Glomerular visceral epithelial cell (primary cell): ENCODE measurements around the gene LZTR1.

Experiments
- DNase-seq: peaks from one replicate; pipeline ENCODE4 v3.0.0-alpha.2; 2016; ENCODE audit errors: extremely low spot score

LZTR1 gene

GRCh38 chr22:20951151-20951931 is 30.8 kb upstream of the LZTR1 start:
- peak; percentile 15 for DNase-seq

- DNase-seq: no peak
These were observed 30.1 kb upstream of the LZTR1 start for GRCh38 chr22:20951932-20952380.

- no peak for DNase-seq
These were observed 29.4 kb upstream of the LZTR1 start for GRCh38 chr22:20952544-20953341.

GRCh38 chr22:20953342-20953608 is 28.8 kb upstream of the LZTR1 start:
- no peak for DNase-seq

GRCh38 chr22:20953668-20954500 is 28.2 kb upstream of the LZTR1 start:
- no peak for DNase-seq

GRCh38 chr22:20955548-20955947 is 26.5 kb upstream of the LZTR1 start:
- DNase-seq: no peak

- peak; percentile 21 for DNase-seq
These were observed 25.6 kb upstream of the LZTR1 start for GRCh38 chr22:20956258-20957101.

- DNase-seq: no peak
These were observed 24.9 kb upstream of the LZTR1 start for GRCh38 chr22:20957102-20957682.

- peak; percentile 48 for DNase-seq
These were observed 24.2 kb upstream of the LZTR1 start for GRCh38 chr22:20957683-20958431.

- no peak for DNase-seq
These were observed 22.3 kb upstream of the LZTR1 start for GRCh38 chr22:20959578-20960461.

GRCh38 chr22:20960609-20961008 is 21.5 kb upstream of the LZTR1 start:
- no peak for DNase-seq

GRCh38 chr22:20962491-20962945 is 19.6 kb upstream of the LZTR1 start:
- no peak for DNase-seq

GRCh38 chr22:20963201-20964052 is 18.7 kb upstream of the LZTR1 start:
- DNase-seq: no peak

- no peak for DNase-seq
These were observed 17.9 kb upstream of the LZTR1 start for GRCh38 chr22:20964090-20964798.

- DNase-seq: no peak
These were observed 17.3 kb upstream of the LZTR1 start for GRCh38 chr22:20964799-20965103.

- DNase-seq: no peak
These were observed 16.8 kb upstream of the LZTR1 start for GRCh38 chr22:20965104-20965887.
